ENCODE measurements around the gene DYNC1I1.

GRCh38 chr7:95820778-95821177, 48.4 kb downstream of the DYNC1I1 start:
- TF ChIP-seq TAF1 (IDR thresholded peaks at IDR 0.05; ENCODE audit: low read depth) (no peak), POLR2AphosphoS5 (IDR thresholded peaks at IDR 0.05) (no peak), CTCF (IDR thresholded peaks at IDR 0.05; ENCODE audit: poor library complexity, severe bottlenecking) (no peak), EZH2 (IDR thresholded peaks at IDR 0.05; ENCODE audit: borderline replicate concordance, insufficient read depth, low read length, poor library complexity, severe bottlenecking) (no peak), EP300 (conservative IDR thresholded peaks at IDR 0.05; ENCODE audit: poor library complexity, severe bottlenecking) (no peak), SMC3 (conservative IDR thresholded peaks at IDR 0.05; ENCODE audit: poor library complexity) (no peak)

All from neural cell (in vitro differentiated cells).